ENCODE results near the gene MACROD1. TPM values are rescaled to one million over a fixed set of nuclear protein-coding genes. Genes with fewer than 3 reads are reported as not detected.
A peak's percentile ranks its signal among the peaks of the same experiment; 100 is the strongest.

MACROD1 gene
- total RNA-seq, 5 donors from 2014 or later (not counting 1 experiment from before 2014, with no cell fraction given): 6.0 to 14.8 (median 10.4) TPM

- no peaks in the 10 kb centered on the region for H3K9me3 Mint-ChIP-seq
- no peak for ATAC-seq (replicated peaks in 1 of 4)
- 69% methylated on average over 15 of the region's 24 CpGs for WGBS (ENCODE audit: insufficient coverage)
- H3K36me3 Mint-ChIP-seq: no peaks in the 10 kb centered on the region
- no peak overlapping the region for H3K27ac ChIP-seq (ENCODE audit: low read length)
- H3K4me1 ChIP-seq (ENCODE audit: control insufficient read depth in 1 of 2, extremely low read depth in 1 of 2, insufficient read depth in 2 of 2, low read length in 2 of 2): peaks cover 0 to 17% of the 10 kb centered on the region in 2 experiments
- no peak for DNase-seq
- H3K4me3 ChIP-seq (ENCODE audit: control insufficient read depth in 1 of 2, extremely low read depth in 1 of 2, low read length in 1 of 2): no peak overlapping the region
- H3K27me3 ChIP-seq (replicated peaks in 1 of 2; ENCODE audit: control insufficient read depth in 2 of 2, extremely low read depth in 1 of 2, insufficient read depth in 2 of 2, low read length in 1 of 2): peaks cover 0 to 57% of the 10 kb centered on the region in 2 experiments
- H3K4me1 Mint-ChIP-seq: peaks cover 6 to 11% (median 11%) of the 10 kb centered on the region in 3 donors
- ChIA-PET POLR2A (no interaction called here), CTCF (no interaction called here)
- peak overlapping the region in 1 of 3 donors; percentile 13 for H3K4me3 Mint-ChIP-seq
- H3K36me3 ChIP-seq (ENCODE audit: control insufficient read depth in 2 of 2, extremely low read depth in 1 of 2, insufficient read depth in 1 of 2, low read length in 1 of 2): peaks cover 0 to 3% of the 10 kb centered on the region in 2 donors
- H3K9me3 ChIP-seq: no peaks in the 10 kb centered on the region
- H3K27ac Mint-ChIP-seq: no peak overlapping the region
- H3K27me3 Mint-ChIP-seq: peaks cover 13 to 21% of the 10 kb centered on the region in 2 donors
Measured at GRCh38 chr11:64059339-64060140, 106.4 kb downstream of the MACROD1 start.

GRCh38 chr11:64058494-64058893 lies 107.4 kb downstream of the MACROD1 start:
- Histone ChIP-seq H3K4me3 (ENCODE audit: control insufficient read depth in 1 of 2, extremely low read depth in 1 of 2, low read length in 1 of 2) (no peak overlapping the region), H3K27ac (ENCODE audit: low read length) (no peak overlapping the region), H3K9me3 (no peaks in the 10 kb centered on the region), H3K4me1 (ENCODE audit: control insufficient read depth in 1 of 2, extremely low read depth in 1 of 2, insufficient read depth in 2 of 2, low read length in 2 of 2) (peaks cover 0 to 17% of the 10 kb centered on the region in 2 experiments), H3K27me3 (replicated peaks in 1 of 2; ENCODE audit: control insufficient read depth in 2 of 2, extremely low read depth in 1 of 2, insufficient read depth in 2 of 2, low read length in 1 of 2) (peaks cover 0 to 48% of the 10 kb centered on the region in 2 experiments), H3K36me3 (ENCODE audit: control insufficient read depth in 2 of 2, extremely low read depth in 1 of 2, insufficient read depth in 1 of 2, low read length in 1 of 2) (peaks cover 0 to 3% of the 10 kb centered on the region in 2 donors)
- Mint-ChIP-seq H3K4me3 (no peak overlapping the region), H3K9me3 (no peaks in the 10 kb centered on the region), H3K4me1 (peaks cover 6 to 11% (median 11%) of the 10 kb centered on the region in 3 donors), H3K27me3 (peaks cover 13 to 19% of the 10 kb centered on the region in 2 donors), H3K27ac (no peak overlapping the region), H3K36me3 (no peaks in the 10 kb centered on the region)
- CTCF ChIA-PET: no interaction called here
- DNase-seq (no peak), ATAC-seq (replicated peaks in 1 of 4) (no peak)
- POLR2A ChIA-PET: no interaction called here
- WGBS (ENCODE audit: insufficient coverage): 94% methylated on average over 14 of the region's 17 CpGs

- Mint-ChIP-seq H3K36me3 (no peaks in the 10 kb centered on the region), H3K27ac (no peak overlapping the region), H3K4me1 (peaks cover 6 to 11% (median 11%) of the 10 kb centered on the region in 3 donors), H3K9me3 (no peaks in the 10 kb centered on the region), H3K4me3 (no peak overlapping the region), H3K27me3 (peaks cover 10 to 15% of the 10 kb centered on the region in 2 donors)
- Histone ChIP-seq H3K9me3 (no peaks in the 10 kb centered on the region), H3K27ac (ENCODE audit: low read length) (no peak overlapping the region), H3K27me3 (replicated peaks in 1 of 2; ENCODE audit: control insufficient read depth in 2 of 2, extremely low read depth in 1 of 2, insufficient read depth in 2 of 2, low read length in 1 of 2) (peaks cover 0 to 41% of the 10 kb centered on the region in 2 experiments), H3K4me3 (ENCODE audit: control insufficient read depth in 1 of 2, extremely low read depth in 1 of 2, low read length in 1 of 2) (no peak overlapping the region), H3K4me1 (ENCODE audit: control insufficient read depth in 1 of 2, extremely low read depth in 1 of 2, insufficient read depth in 2 of 2, low read length in 2 of 2) (peaks cover 0 to 17% of the 10 kb centered on the region in 2 experiments), H3K36me3 (ENCODE audit: control insufficient read depth in 2 of 2, extremely low read depth in 1 of 2, insufficient read depth in 1 of 2, low read length in 1 of 2) (peaks cover 0 to 3% of the 10 kb centered on the region in 2 donors)
- no peak for ATAC-seq (replicated peaks in 1 of 4)
- ChIA-PET POLR2A (no interaction called here), CTCF (no interaction called here)
- DNase-seq: no peak
- WGBS (ENCODE audit: insufficient coverage): 93% methylated on average over 3 of the region's 10 CpGs
Measured at GRCh38 chr11:64057890-64058289, 108.0 kb downstream of the MACROD1 start.

GRCh38 chr11:64056861-64057260 lies 109.1 kb downstream of the MACROD1 start:
- H3K36me3 ChIP-seq (ENCODE audit: control insufficient read depth in 2 of 2, extremely low read depth in 1 of 2, insufficient read depth in 1 of 2, low read length in 1 of 2): peaks cover 0 to 3% of the 10 kb centered on the region in 2 donors
- Mint-ChIP-seq H3K27me3 (peaks cover 4 to 8% of the 10 kb centered on the region in 2 donors), H3K27ac (no peak overlapping the region), H3K36me3 (no peaks in the 10 kb centered on the region), H3K4me3 (no peak overlapping the region), H3K4me1 (peaks cover 6 to 8% (median 8%) of the 10 kb centered on the region in 3 donors), H3K9me3 (no peaks in the 10 kb centered on the region)
- WGBS (ENCODE audit: insufficient coverage): 92% methylated on average over 9 of the region's 13 CpGs
- H3K9me3 ChIP-seq: no peaks in the 10 kb centered on the region
- ChIA-PET CTCF (interaction anchor here in 1 of 2 donors (0.6 kb wide), 1 partner anchor 12 kb away, joined by 3 read pairs; no protein-coding TSS in a partner anchor), POLR2A (no interaction called here)
- peaks cover 0 to 31% of the 10 kb centered on the region in 2 experiments for H3K27me3 ChIP-seq (replicated peaks in 1 of 2; ENCODE audit: control insufficient read depth in 2 of 2, extremely low read depth in 1 of 2, insufficient read depth in 2 of 2, low read length in 1 of 2)
- no peak for ATAC-seq (replicated peaks in 1 of 4)
- no peak overlapping the region for H3K4me3 ChIP-seq (ENCODE audit: control insufficient read depth in 1 of 2, extremely low read depth in 1 of 2, low read length in 1 of 2)
- H3K4me1 ChIP-seq (ENCODE audit: control insufficient read depth in 1 of 2, extremely low read depth in 1 of 2, insufficient read depth in 2 of 2, low read length in 2 of 2): peaks cover 0 to 17% of the 10 kb centered on the region in 2 experiments
- DNase-seq: no peak
- H3K27ac ChIP-seq (ENCODE audit: low read length): no peak overlapping the region

GRCh38 chr11:64056213-64056785 lies 109.6 kb downstream of the MACROD1 start:
- H3K4me3 Mint-ChIP-seq: no peak overlapping the region
- ChIA-PET POLR2A (no interaction called here), CTCF (no interaction called here)
- DNase-seq (no peak), ATAC-seq (replicated peaks in 1 of 4) (no peak)
- H3K27me3 Mint-ChIP-seq: peaks cover 4 to 6% of the 10 kb centered on the region in 2 donors
- no peak overlapping the region for H3K4me3 ChIP-seq (ENCODE audit: control insufficient read depth in 1 of 2, extremely low read depth in 1 of 2, low read length in 1 of 2)
- H3K27ac Mint-ChIP-seq: no peak overlapping the region
- no peaks in the 10 kb centered on the region for H3K9me3 Mint-ChIP-seq
- peaks cover 3 to 6% (median 6%) of the 10 kb centered on the region in 3 donors for H3K4me1 Mint-ChIP-seq
- no peaks in the 10 kb centered on the region for H3K36me3 Mint-ChIP-seq
- peaks cover 0 to 3% of the 10 kb centered on the region in 2 donors for H3K36me3 ChIP-seq (ENCODE audit: control insufficient read depth in 2 of 2, extremely low read depth in 1 of 2, insufficient read depth in 1 of 2, low read length in 1 of 2)
- H3K27me3 ChIP-seq (replicated peaks in 1 of 2; ENCODE audit: control insufficient read depth in 2 of 2, extremely low read depth in 1 of 2, insufficient read depth in 2 of 2, low read length in 1 of 2): peaks cover 0 to 26% of the 10 kb centered on the region in 2 experiments
- H3K27ac ChIP-seq (ENCODE audit: low read length): no peak overlapping the region
- H3K9me3 ChIP-seq: no peaks in the 10 kb centered on the region
- peaks cover 0 to 14% of the 10 kb centered on the region in 2 experiments for H3K4me1 ChIP-seq (ENCODE audit: control insufficient read depth in 1 of 2, extremely low read depth in 1 of 2, insufficient read depth in 2 of 2, low read length in 2 of 2)
- 94% methylated on average over 8 of the region's 15 CpGs for WGBS (ENCODE audit: insufficient coverage)

- H3K9me3 Mint-ChIP-seq: no peaks in the 10 kb centered on the region
- no peaks in the 10 kb centered on the region for H3K4me1 Mint-ChIP-seq
- Histone ChIP-seq H3K27me3 (replicated peaks in 1 of 2; ENCODE audit: control insufficient read depth in 2 of 2, extremely low read depth in 1 of 2, insufficient read depth in 2 of 2, low read length in 1 of 2) (peaks cover 0 to 13% of the 10 kb centered on the region in 2 experiments), H3K9me3 (no peaks in the 10 kb centered on the region), H3K4me3 (ENCODE audit: control insufficient read depth in 1 of 2, extremely low read depth in 1 of 2, low read length in 1 of 2) (no peak overlapping the region), H3K27ac (ENCODE audit: low read length) (no peak overlapping the region), H3K4me1 (ENCODE audit: control insufficient read depth in 1 of 2, extremely low read depth in 1 of 2, insufficient read depth in 2 of 2, low read length in 2 of 2) (peaks cover 0 to 2% of the 10 kb centered on the region in 2 experiments), H3K36me3 (ENCODE audit: control insufficient read depth in 2 of 2, extremely low read depth in 1 of 2, insufficient read depth in 1 of 2, low read length in 1 of 2) (peaks cover 0 to 3% of the 10 kb centered on the region in 2 donors)
- ATAC-seq (replicated peaks in 1 of 4) (no peak), DNase-seq (no peak)
- no peak overlapping the region for H3K4me3 Mint-ChIP-seq
- no peak overlapping the region for H3K27ac Mint-ChIP-seq
- ChIA-PET CTCF (no interaction called here), POLR2A (no interaction called here)
- peaks cover 0 to 2% of the 10 kb centered on the region in 2 donors for H3K27me3 Mint-ChIP-seq
- 92% methylated on average over 2 of the region's 8 CpGs for WGBS (ENCODE audit: insufficient coverage)
- no peaks in the 10 kb centered on the region for H3K36me3 Mint-ChIP-seq
Measured at GRCh38 chr11:64055077-64055476, 110.8 kb downstream of the MACROD1 start.
